ENCODE data around the gene DBNDD1. TPM values are rescaled to one million over a fixed set of nuclear protein-coding genes. Genes with fewer than 3 reads are reported as not detected.

The DBNDD1 gene
- total RNA-seq, 1 experiment from 2014 or later: 32.4 TPM

DNA sequence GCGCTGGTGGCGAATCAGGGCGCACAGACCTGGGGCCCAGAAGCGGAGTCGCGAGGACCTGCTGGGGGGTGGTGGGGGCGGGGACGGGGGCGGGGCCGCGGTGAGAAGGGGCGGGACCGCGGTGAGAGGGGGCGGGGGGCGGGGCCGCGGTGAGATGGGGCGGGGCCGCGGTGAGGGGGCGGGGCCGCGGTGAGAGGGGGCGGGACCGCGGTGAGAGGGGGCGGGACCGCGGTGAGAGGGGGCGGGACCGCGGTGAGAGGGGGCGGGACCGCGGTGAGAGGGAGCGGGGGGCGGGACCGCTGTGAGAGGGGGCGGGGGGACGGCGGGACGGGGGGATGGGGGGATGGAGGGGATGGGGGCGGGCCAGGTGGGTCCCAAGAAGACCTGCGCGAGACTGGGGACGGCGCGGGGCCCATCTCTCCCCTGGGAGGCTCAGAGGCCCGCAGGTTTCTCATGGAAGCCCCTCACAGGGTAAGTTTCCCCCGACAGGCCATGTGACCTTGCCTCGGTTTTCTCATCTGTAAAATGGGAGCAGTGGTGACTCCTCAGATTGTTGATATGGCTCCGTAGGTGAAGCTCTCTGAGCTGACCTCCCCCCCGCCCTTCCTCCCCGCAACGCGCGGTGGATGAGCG lies 28.6 kb upstream of the DBNDD1 start:
- CTCF ChIA-PET: no interaction called here
- intact Hi-C loops (cut with micrococcal nuclease; ENCODE audit: unreplicated experiment): loop anchor here (10.0 kb wide), 1 partner anchor 123 kb away; the partner anchor contains the start of gene TUBB3
- no peak for TF ChIP-seq EZH2 (IDR thresholded peaks at IDR 0.05; ENCODE audit: low read depth)
- TF ChIP-seq, protein P1, sequence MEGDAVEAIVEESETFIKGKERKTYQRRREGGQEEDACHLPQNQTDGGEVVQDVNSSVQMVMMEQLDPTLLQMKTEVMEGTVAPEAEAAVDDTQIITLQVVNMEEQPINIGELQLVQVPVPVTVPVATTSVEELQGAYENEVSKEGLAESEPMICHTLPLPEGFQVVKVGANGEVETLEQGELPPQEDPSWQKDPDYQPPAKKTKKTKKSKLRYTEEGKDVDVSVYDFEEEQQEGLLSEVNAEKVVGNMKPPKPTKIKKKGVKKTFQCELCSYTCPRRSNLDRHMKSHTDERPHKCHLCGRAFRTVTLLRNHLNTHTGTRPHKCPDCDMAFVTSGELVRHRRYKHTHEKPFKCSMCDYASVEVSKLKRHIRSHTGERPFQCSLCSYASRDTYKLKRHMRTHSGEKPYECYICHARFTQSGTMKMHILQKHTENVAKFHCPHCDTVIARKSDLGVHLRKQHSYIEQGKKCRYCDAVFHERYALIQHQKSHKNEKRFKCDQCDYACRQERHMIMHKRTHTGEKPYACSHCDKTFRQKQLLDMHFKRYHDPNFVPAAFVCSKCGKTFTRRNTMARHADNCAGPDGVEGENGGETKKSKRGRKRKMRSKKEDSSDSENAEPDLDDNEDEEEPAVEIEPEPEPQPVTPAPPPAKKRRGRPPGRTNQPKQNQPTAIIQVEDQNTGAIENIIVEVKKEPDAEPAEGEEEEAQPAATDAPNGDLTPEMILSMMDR (conservative IDR thresholded peaks at IDR 0.05): no peak

GRCh38 chr16:90046971-90047713 lies 27.9 kb upstream of the DBNDD1 start:
- no peaks in the 10 kb centered on the region for H3K27me3 ChIP-seq (ENCODE audit: insufficient read depth, low read depth)
- BruUV-seq (replicated peaks): TSS peak; percentile 18
- H3K4me2 ChIP-seq: peak overlapping the region; percentile 100
- no peak for TF ChIP-seq EZH2 (IDR thresholded peaks at IDR 0.05; ENCODE audit: low read depth)
- TF ChIP-seq, protein P1 (conservative IDR thresholded peaks at IDR 0.05): no peak
- POLR2A ChIA-PET (ENCODE audit: unreplicated experiment): no interaction called here
- H3F3A ChIP-seq (ENCODE audit: insufficient read depth, low read depth): peaks cover 45% of the 10 kb centered on the region
- CTCF ChIA-PET: interaction anchor here (0.6 to 1.1 kb wide), 2 partner anchors 28 to 36 kb away, joined by 5 to 6 read pairs; partner anchors contain the start of gene DBNDD1
- peak overlapping the region; percentile 77 for H3K4me3 ChIP-seq
- no peaks in the 10 kb centered on the region for H3K79me2 ChIP-seq (ENCODE audit: low read depth)
- no peaks in the 10 kb centered on the region for H3K36me3 ChIP-seq (ENCODE audit: low read depth)
- H4K20me1 ChIP-seq (ENCODE audit: insufficient read depth): peaks cover 12% of the 10 kb centered on the region; the same call in 1 of the 2 replicates
- intact Hi-C loops (cut with micrococcal nuclease; ENCODE audit: unreplicated experiment): loop anchor here (10.0 kb wide), 1 partner anchor 122 kb away; the partner anchor contains the start of gene TUBB3
- H3K4me1 ChIP-seq (replicated peaks; ENCODE audit: insufficient read depth): peaks cover 34% of the 10 kb centered on the region
- peak; percentile 58 to 80 for DNase-seq
- H3K27ac ChIP-seq: no peak overlapping the region
- no peaks in the 10 kb centered on the region for H3K9me2 ChIP-seq (ENCODE audit: insufficient read depth)
- H2AFZ ChIP-seq: peak overlapping the region; percentile 87
- no peaks in the 10 kb centered on the region for H3K9me3 ChIP-seq (ENCODE audit: insufficient read depth, low read depth)

More for the DNA sequence above, 28.6 kb upstream of the DBNDD1 start:
- DNase-seq: no peak
- H3K4me2 ChIP-seq: peak overlapping the region; percentile 100
- H2AFZ ChIP-seq: peak overlapping the region; percentile 87; the same call in 1 of the 2 replicates
- H3K4me3 ChIP-seq: peak overlapping the region; percentile 77
- no peaks in the 10 kb centered on the region for H3K9me2 ChIP-seq (ENCODE audit: insufficient read depth)
- H4K20me1 ChIP-seq (ENCODE audit: insufficient read depth): peaks cover 12% of the 10 kb centered on the region; the same call in 1 of the 2 replicates
- BruUV-seq (replicated peaks): no TSS peak
- H3F3A ChIP-seq (ENCODE audit: insufficient read depth, low read depth): peaks cover 44% of the 10 kb centered on the region
- no peaks in the 10 kb centered on the region for H3K27me3 ChIP-seq (ENCODE audit: insufficient read depth, low read depth)
- peaks cover 34% of the 10 kb centered on the region for H3K4me1 ChIP-seq (replicated peaks; ENCODE audit: insufficient read depth)
- no peaks in the 10 kb centered on the region for H3K36me3 ChIP-seq (ENCODE audit: low read depth)
- H3K9me3 ChIP-seq (ENCODE audit: insufficient read depth, low read depth): no peaks in the 10 kb centered on the region
- POLR2A ChIA-PET (ENCODE audit: unreplicated experiment): no interaction called here
- H3K79me2 ChIP-seq (ENCODE audit: low read depth): no peaks in the 10 kb centered on the region
- no peak overlapping the region for H3K27ac ChIP-seq

GRCh38 chr16:90046122-90046970 lies 27.1 kb upstream of the DBNDD1 start:
- Histone ChIP-seq H3K27ac (no peak overlapping the region), H3K27me3 (ENCODE audit: insufficient read depth, low read depth) (no peaks in the 10 kb centered on the region), H3K9me3 (ENCODE audit: insufficient read depth, low read depth) (no peaks in the 10 kb centered on the region), H3K4me2 (peak overlapping the region; percentile 100), H3K79me2 (ENCODE audit: low read depth) (no peaks in the 10 kb centered on the region), H4K20me1 (ENCODE audit: insufficient read depth) (peaks cover 12% of the 10 kb centered on the region; the same call in 1 of the 2 replicates), H2AFZ (peak overlapping the region; percentile 87), H3K4me3 (peak overlapping the region; percentile 77; the same call in 1 of the 2 replicates), H3F3A (ENCODE audit: insufficient read depth, low read depth) (peaks cover 45% of the 10 kb centered on the region), H3K9me2 (ENCODE audit: insufficient read depth) (no peaks in the 10 kb centered on the region), H3K36me3 (ENCODE audit: low read depth) (no peaks in the 10 kb centered on the region), H3K4me1 (replicated peaks; ENCODE audit: insufficient read depth) (peaks cover 34% of the 10 kb centered on the region)
- no peak for TF ChIP-seq EZH2 (IDR thresholded peaks at IDR 0.05; ENCODE audit: low read depth)
- TF ChIP-seq, protein P1 (conservative IDR thresholded peaks at IDR 0.05): no peak
- BruUV-seq (replicated peaks): TSS peak; percentile 18
- DNase-seq: no peak
- intact Hi-C loops (cut with micrococcal nuclease; ENCODE audit: unreplicated experiment): loop anchor here (10.0 kb wide), 1 partner anchor 122 kb away; the partner anchor contains the start of gene TUBB3
- CTCF ChIA-PET: interaction anchor here (0.6 to 1.1 kb wide), 2 partner anchors 27 to 36 kb away, joined by 5 to 6 read pairs; partner anchors contain the start of gene DBNDD1
- POLR2A ChIA-PET (ENCODE audit: unreplicated experiment): no interaction called here
